Fibroblast of the aortic adventitia (primary cell): ENCODE data around the gene DEGS1. TPM values are rescaled to one million over a fixed set of nuclear protein-coding genes. Genes with fewer than 3 reads are reported as not detected.

ENCODE experiments used
- DNase-seq: peaks from one replicate; pipeline ENCODE4 v3.0.0-alpha.2; 2010; ENCODE audit warnings: low read depth
- H3K4me3 ChIP-seq: 2 replicates; pipeline ENCODE4 v1.5.1; 2011; ENCODE audit warnings: low read depth, mild to moderate bottlenecking, control low read depth, low read length, moderate library complexity
- CTCF ChIP-seq: IDR thresholded peaks from 2 replicates; pipeline ENCODE4 v1.5.1; 2011; ENCODE audit warnings: mild to moderate bottlenecking, low read length, control low read depth, inconsistent platforms; ENCODE audit not compliant: insufficient read depth
- total RNA-seq: library from RNA; depleted of rRNA; stranded (reverse); fragments of >200 nt; gene quantifications from 2 replicates; pipeline ENCODE4 v1.2.3, GENCODE V29; 2012; ENCODE audit warnings: low replicate concordance

DEGS1 gene
- 32.6 and 125 TPM in 2 replicates for total RNA-seq

- peak; percentile 55 for DNase-seq
These were observed at the start of gene DEGS1 for GRCh38 chr1:224182866-224183590. TSS of gene DEGS1 (plus strand) at chr1:224183240. CDS start at chr1:224183337, 97 bp downstream.

GRCh38 chr1:224133741-224134299 lies 49.2 kb upstream of the DEGS1 start:
- TF ChIP-seq CTCF = no peak
- H3K4me3 ChIP-seq = no peak overlapping the region
- no peak for DNase-seq

More at GRCh38 chr1:224182866-224183590, at the start of gene DEGS1:
- H3K4me3 ChIP-seq = peak within 1 kb of the TSS; percentile 82
- TF ChIP-seq CTCF = no peak

GRCh38 chr1:224137518-224137917 lies 45.5 kb upstream of the DEGS1 start:
- no peak for DNase-seq
- no peak for TF ChIP-seq CTCF
- H3K4me3 ChIP-seq = no peak overlapping the region

GRCh38 chr1:224138198-224138597 lies 44.8 kb upstream of the DEGS1 start:
- no peak for TF ChIP-seq CTCF
- DNase-seq = no peak
- H3K4me3 ChIP-seq = no peak overlapping the region

GRCh38 chr1:224141693-224142092 lies 41.3 kb upstream of the DEGS1 start:
- no peak for DNase-seq
- H3K4me3 ChIP-seq = no peak overlapping the region
- TF ChIP-seq CTCF = no peak

- no peak for DNase-seq
- no peak overlapping the region for H3K4me3 ChIP-seq
- no peak for TF ChIP-seq CTCF
These were observed 33.3 kb upstream of the DEGS1 start for GRCh38 chr1:224149709-224150108.
